Activated T-cell treated with anti-CD3 and anti-CD28 coated beads, Interleukin-2, amount 50 U/mL, for 24 hours (primary cell): Measurements from ENCODE around the gene SOD1.
"Not testable (repeated sequence)": the region's sequence is repeated elsewhere in the genome, so short reads cannot be mapped to it uniquely, and the experiment has no call there.

Source experiments
- DNase-seq: peaks from one replicate; pipeline ENCODE4 v3.0.0-alpha.2; 2020
- H3K27ac Mint-ChIP-seq: 2 replicates; pipeline ENCODE4 v1.8.0; 2020; ENCODE audit warnings: mild to moderate bottlenecking, mixed read lengths
- H3K27me3 Mint-ChIP-seq: 2 replicates; pipeline ENCODE4 v1.8.0; 2020; ENCODE audit warnings: mixed read lengths
- H3K36me3 Mint-ChIP-seq: 2 replicates; pipeline ENCODE4 v1.8.0; 2020; ENCODE audit warnings: low read depth, mixed read lengths
- H3K4me1 Mint-ChIP-seq: 2 replicates; pipeline ENCODE4 v1.8.0; 2020; ENCODE audit warnings: low read depth, mixed read lengths
- H3K4me3 Mint-ChIP-seq: 2 replicates; pipeline ENCODE4 v1.8.0; 2020; ENCODE audit warnings: mild to moderate bottlenecking, moderate library complexity, mixed read lengths
- H3K9me3 Mint-ChIP-seq: 2 replicates; pipeline ENCODE4 v1.8.0; 2020; ENCODE audit warnings: mixed read lengths

The SOD1 gene

DNA sequence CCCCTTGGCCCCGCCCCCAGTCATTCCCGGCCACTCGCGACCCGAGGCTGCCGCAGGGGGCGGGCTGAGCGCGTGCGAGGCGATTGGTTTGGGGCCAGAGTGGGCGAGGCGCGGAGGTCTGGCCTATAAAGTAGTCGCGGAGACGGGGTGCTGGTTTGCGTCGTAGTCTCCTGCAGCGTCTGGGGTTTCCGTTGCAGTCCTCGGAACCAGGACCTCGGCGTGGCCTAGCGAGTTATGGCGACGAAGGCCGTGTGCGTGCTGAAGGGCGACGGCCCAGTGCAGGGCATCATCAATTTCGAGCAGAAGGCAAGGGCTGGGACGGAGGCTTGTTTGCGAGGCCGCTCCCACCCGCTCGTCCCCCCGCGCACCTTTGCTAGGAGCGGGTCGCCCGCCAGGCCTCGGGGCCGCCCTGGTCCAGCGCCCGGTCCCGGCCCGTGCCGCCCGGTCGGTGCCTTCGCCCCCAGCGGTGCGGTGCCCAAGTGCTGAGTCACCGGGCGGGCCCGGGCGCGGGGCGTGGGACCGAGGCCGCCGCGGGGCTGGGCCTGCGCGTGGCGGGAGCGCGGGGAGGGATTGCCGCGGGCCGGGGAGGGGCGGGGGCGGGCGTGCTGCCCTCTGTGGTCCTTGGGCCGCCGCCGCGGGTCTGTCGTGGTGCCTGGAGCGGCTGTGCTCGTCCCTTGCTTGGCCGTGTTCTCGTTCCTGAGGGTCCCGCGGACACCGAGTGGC, at the start of gene SOD1:
SOD1 (plus strand) TSS at position 158 of the 723 bp plus-strand sequence; CDS start at position 235, 77 bp downstream.
- Mint-ChIP-seq H3K9me3 (peaks cover 2% of the 10 kb centered on the region), H3K4me1 (peaks cover 79% of the 10 kb centered on the region)

DNA sequence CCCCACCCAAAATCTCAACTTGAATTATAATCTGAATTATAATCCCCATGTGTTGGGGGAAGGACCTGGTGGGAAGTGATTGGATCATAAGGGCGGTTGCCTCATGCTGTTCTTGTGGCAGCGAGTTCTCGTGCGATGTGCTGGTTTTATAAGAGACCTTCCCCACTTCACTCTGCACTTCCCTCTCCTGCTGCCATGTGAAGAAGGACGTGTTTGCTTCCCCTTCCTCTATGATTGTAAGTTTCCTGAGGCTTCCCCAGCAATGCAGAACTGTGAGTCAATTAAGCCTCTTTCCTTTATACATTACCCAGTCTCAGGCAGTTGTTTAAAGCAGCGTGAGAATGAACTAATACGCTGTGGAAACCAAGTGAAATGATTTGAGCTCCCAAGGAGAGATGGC, 48.0 kb upstream of the SOD1 start:
- Mint-ChIP-seq H3K9me3 (peaks cover 8% of the 10 kb centered on the region), H3K27me3 (peaks cover 21% of the 10 kb centered on the region), H3K36me3 (no peaks in the 10 kb centered on the region), H3K4me3 (no peak overlapping the region), H3K27ac (no peak overlapping the region), H3K4me1 (peaks cover 2% of the 10 kb centered on the region)
- no peak for DNase-seq

More for the DNA sequence above, at the start of gene SOD1:
- Mint-ChIP-seq H3K36me3 (peaks cover 52% of the 10 kb centered on the region), H3K4me3 (peak within 1 kb of the TSS; percentile 96), H3K27ac (peak within 1 kb of the TSS; percentile 99), H3K27me3 (no peaks in the 10 kb centered on the region)
- peak; percentile 96 for DNase-seq

DNA sequence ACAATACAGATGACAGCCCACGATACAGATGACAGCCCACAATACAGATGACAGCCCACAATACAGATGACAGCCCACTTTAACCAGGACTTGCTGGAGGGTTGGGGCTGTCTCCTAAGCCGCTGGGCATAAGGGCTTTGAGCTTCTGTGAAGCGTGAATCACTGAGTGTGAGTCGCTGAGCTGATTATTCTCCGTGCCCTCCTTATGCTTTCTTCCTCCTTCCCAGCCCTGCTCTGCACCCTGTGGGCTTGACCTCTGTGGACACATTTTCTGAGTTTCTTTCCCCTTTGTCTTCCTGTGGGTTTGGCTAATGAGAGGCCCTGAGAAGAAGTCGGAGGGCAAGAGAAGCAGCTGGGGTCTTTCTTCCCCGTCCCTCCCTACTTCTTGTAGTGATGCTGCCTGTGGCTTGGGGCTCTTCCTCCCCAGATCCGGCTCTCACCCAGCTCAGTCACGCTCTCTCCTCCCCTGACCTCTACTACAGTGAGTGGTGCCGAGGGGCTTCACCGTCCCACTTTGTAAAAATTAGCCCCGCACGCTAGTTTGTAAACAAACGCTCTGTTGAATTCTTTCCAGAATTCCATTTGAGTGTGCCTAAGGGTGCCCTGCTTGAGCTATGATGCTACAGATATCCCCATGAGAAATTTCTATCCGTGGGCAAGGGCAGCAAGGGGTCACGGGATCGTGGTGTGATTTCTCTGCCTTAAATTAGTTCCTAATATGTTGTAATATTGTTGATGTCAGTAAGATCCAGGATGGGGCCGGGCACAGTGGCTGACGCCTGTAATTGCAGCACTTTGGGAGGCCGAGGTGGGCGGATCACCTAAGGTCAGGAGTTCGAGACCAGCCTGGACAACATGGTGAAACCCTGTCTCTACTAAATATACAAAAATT, 46.4 kb upstream of the SOD1 start:
- peaks cover 8% of the 10 kb centered on the region for H3K9me3 Mint-ChIP-seq
- no peak for DNase-seq
- peaks cover 2% of the 10 kb centered on the region for H3K4me1 Mint-ChIP-seq
- no peaks in the 10 kb centered on the region for H3K36me3 Mint-ChIP-seq
- no peak overlapping the region for H3K4me3 Mint-ChIP-seq
- peaks cover 21% of the 10 kb centered on the region for H3K27me3 Mint-ChIP-seq
- H3K27ac Mint-ChIP-seq, result no peak overlapping the region

DNA sequence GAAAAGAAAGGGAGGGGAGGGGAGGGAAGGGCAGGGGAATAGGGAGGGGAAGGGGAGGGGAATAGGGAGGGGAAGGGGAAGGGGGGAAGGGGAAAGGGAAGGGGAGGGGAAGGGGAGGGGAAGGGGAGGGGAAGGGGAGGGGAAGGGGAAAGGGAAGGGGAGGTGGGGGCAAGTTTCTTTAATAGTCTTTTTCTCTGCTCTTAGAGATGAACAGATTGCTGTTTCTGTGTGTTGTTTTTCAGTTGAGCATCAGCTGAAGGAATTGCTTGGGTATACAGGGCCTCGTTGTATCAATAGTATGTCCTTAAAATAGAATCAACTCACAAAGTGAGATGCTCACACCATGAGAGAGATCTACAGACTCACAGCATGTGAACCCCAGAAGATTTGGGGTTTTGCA, 44.8 kb upstream of the SOD1 start:
- H3K36me3 Mint-ChIP-seq, result no peaks in the 10 kb centered on the region
- peaks cover 21% of the 10 kb centered on the region for H3K27me3 Mint-ChIP-seq
- no peak overlapping the region for H3K27ac Mint-ChIP-seq
- no peak for DNase-seq
- H3K4me3 Mint-ChIP-seq, result no peak overlapping the region
- H3K4me1 Mint-ChIP-seq, result peaks cover 7% of the 10 kb centered on the region
- peaks cover 12% of the 10 kb centered on the region for H3K9me3 Mint-ChIP-seq

DNA sequence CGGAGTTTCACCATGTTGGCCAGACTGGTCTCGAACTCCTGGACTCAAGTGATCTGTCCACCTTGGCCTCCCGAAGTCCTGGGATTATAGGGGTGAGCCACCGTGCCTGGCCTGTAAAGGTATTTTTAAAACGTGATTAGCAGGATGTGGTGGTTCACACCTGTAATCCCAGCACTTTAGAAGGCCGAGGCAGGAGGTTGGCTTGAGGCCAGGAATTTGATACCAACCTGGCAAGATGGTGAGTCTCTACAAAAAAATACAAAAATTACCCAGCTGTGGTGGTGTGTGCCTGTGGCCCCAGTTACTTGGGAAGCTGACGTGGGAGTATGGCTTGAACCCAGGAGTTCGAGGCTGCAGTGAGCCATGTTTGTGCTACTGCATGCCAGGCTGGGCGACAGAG, 43.3 kb upstream of the SOD1 start:
- no peak for DNase-seq
- Mint-ChIP-seq H3K27ac (no peak overlapping the region), H3K4me3 (no peak overlapping the region), H3K36me3 (no peaks in the 10 kb centered on the region), H3K27me3 (peaks cover 15% of the 10 kb centered on the region), H3K9me3 (peaks cover 9% of the 10 kb centered on the region), H3K4me1 (peaks cover 7% of the 10 kb centered on the region)

DNA sequence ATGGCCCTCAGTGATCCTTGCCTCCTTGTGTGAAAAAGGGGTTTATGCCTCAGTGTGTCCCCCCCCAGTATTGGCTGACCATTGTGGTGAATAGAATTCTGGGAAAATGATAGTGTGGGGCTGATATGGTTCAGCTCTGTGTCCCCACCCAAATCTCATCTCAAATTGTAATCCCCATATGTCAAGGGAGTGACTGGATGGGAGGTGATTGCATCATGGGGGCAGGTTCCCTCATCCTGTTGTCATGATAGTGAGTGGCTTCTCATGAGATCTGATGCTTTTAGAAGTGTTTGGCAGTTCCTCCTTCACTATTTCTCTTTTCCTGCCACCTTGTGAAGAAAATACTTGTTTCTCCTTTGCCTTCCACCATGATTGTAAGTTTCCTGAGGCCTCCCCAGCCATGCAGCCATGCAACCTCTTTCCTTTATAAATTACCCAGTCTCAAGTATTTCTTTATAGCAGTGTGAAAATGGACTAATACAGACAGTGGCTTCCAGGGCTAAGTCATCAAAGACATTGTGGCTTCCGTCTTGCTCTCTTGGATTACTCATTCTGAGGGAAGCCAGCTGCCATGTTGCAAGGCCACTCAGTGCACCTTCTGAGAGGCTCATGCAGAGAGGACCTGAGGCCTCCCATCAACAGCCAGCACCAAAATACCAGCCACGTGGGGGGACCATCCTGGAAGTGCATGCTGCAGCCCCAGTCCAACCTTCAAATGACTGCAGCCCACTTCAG, 40.6 kb upstream of the SOD1 start:
- Mint-ChIP-seq H3K9me3 (peaks cover 3% of the 10 kb centered on the region), H3K4me3 (no peak overlapping the region), H3K27ac (no peak overlapping the region), H3K36me3 (no peaks in the 10 kb centered on the region), H3K27me3 (no peaks in the 10 kb centered on the region), H3K4me1 (peaks cover 11% of the 10 kb centered on the region)
- no peak for DNase-seq

DNA sequence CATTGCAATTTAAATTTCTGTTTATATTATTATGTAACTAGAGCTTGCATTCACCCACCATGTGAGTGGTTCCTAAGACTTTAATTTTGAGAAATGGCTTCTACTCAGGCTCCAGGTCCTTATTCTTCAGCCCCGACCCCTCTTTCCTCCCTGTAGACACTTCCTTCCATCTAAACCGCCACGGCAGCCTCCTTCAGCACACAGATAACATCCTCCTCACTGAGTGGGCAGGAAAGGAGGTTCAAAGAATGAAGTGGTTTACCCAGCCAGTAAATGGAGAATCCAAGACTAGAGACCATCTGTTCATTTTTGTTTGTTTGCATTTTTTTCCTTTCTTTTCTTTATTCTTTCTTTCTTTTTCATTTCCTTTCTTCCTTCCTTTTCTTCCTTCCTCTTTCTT, 37.1 kb upstream of the SOD1 start:
- H3K9me3 Mint-ChIP-seq, result peaks cover 3% of the 10 kb centered on the region
- no peak for DNase-seq
- H3K36me3 Mint-ChIP-seq, result no peaks in the 10 kb centered on the region
- peaks cover 11% of the 10 kb centered on the region for H3K4me1 Mint-ChIP-seq
- no peak overlapping the region for H3K27ac Mint-ChIP-seq
- H3K27me3 Mint-ChIP-seq, result no peaks in the 10 kb centered on the region
- H3K4me3 Mint-ChIP-seq, result no peak overlapping the region

DNA sequence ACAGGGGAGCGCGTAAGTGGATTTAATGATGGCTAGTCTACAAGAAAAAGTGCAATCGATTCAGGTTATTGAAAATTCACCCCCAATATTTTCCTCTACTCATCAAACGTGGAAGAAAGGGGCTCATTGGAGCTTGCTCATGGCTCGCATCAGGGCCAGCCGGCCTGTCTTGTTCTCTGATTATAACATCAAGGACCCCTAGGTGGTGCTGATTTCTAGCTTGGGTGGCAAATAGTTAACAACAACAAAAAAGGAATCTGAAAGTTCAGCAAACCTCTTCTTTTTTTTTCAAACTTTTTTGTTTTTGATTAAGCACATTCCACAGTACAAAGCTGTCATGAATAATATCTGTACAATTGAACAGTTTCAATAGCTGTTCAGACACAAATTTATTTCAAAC, 35.8 kb upstream of the SOD1 start:
- H3K27ac Mint-ChIP-seq, result no peak overlapping the region
- no peak overlapping the region for H3K4me3 Mint-ChIP-seq
- DNase-seq, result no peak
- H3K9me3 Mint-ChIP-seq, result peaks cover 3% of the 10 kb centered on the region
- H3K36me3 Mint-ChIP-seq, result no peaks in the 10 kb centered on the region
- no peaks in the 10 kb centered on the region for H3K27me3 Mint-ChIP-seq
- peaks cover 11% of the 10 kb centered on the region for H3K4me1 Mint-ChIP-seq

DNA sequence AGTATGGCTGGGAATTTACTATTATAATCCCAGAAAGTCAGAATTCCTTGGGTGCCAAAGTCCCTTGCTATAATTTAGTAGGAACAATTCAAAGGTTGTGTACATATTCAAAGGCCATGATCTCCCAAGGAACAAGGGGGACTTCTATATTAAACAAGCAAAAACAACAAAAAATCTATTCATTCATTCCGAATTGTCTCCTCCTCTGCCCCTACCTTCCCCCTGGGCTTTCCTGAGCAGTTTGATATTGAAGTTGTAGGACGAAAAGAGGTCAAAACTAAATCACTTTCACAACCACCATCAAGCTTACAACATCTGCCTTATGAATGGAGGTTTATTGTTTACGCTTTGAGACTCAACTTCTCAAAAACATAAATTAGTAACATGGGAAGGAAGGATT, 35.3 kb upstream of the SOD1 start:
- H3K9me3 Mint-ChIP-seq, result peaks cover 1% of the 10 kb centered on the region
- no peak overlapping the region for H3K27ac Mint-ChIP-seq
- no peaks in the 10 kb centered on the region for H3K36me3 Mint-ChIP-seq
- no peak for DNase-seq
- H3K4me1 Mint-ChIP-seq, result peaks cover 7% of the 10 kb centered on the region
- H3K4me3 Mint-ChIP-seq, result no peak overlapping the region
- no peaks in the 10 kb centered on the region for H3K27me3 Mint-ChIP-seq

DNA sequence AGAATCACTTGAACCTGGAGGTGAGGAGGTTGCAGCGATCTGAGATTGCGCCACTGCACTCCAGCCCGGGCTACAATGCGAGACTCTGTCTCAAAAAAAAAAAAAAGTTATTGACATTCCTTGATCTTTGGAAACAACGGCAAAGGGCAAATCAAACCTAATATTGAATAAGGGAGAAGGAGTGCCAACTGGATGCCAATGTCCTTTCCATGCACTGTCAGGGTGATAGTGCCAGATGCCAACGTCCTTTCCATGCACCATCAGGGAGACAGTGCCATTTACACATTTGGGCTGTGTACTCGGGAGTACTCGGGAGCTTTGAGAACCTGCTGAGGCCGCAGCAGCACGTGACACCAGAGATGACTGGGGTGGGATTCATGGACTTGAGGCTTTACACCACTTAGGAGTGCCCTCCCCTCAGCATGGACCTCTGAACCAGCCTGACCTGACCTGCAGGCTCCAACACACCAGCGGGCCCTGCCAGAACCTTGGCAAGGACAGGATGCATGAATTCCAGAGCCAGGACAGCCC, 34.5 kb upstream of the SOD1 start:
- Mint-ChIP-seq H3K4me3 (no peak overlapping the region), H3K27me3 (no peaks in the 10 kb centered on the region), H3K9me3 (no peaks in the 10 kb centered on the region)

DNA sequence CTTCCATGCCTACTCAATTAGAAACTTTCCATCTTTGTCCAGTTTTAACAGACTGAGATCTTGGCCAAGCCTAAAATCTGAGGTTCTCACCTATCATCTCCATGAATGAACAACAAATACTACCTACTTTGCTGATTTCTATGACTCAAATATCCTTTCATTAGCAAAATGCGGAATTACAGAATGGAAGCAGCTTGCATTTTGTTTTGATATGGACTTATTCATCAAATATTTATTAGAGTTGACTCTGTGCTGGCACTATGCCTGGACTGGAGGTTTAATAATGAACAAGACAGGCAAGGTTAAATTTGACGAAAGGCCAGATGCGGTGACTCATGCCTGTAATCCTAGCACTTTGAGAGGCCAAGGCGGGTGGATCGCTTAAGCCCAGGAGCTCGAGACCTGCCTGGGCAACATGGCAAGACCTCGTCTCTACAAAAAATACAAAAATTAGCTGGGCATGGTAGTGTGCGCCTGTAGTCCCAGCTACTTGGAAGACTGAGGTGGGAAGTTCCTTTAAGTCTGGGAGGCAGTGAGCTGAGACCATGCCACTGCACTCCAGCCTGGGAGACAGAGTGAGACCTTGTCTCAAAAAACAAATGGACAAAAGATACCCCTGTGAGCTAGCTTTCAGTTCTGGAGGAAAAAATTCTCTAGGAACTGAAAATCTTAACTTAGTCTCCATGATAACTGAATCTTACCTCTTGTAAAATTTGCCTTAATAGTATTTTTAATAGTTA, 29.4 kb upstream of the SOD1 start:
- Mint-ChIP-seq H3K9me3 (peaks cover 3% of the 10 kb centered on the region), H3K36me3 (no peaks in the 10 kb centered on the region), H3K27me3 (no peaks in the 10 kb centered on the region), H3K4me3 (no peak overlapping the region), H3K27ac (no peak overlapping the region), H3K4me1 (no peaks in the 10 kb centered on the region)
- no peak for DNase-seq

More for the DNA sequence above, 34.5 kb upstream of the SOD1 start:
- Mint-ChIP-seq H3K4me1 (peaks cover 7% of the 10 kb centered on the region), H3K36me3 (no peaks in the 10 kb centered on the region), H3K27ac (no peak overlapping the region)
- DNase-seq, result no peak

DNA sequence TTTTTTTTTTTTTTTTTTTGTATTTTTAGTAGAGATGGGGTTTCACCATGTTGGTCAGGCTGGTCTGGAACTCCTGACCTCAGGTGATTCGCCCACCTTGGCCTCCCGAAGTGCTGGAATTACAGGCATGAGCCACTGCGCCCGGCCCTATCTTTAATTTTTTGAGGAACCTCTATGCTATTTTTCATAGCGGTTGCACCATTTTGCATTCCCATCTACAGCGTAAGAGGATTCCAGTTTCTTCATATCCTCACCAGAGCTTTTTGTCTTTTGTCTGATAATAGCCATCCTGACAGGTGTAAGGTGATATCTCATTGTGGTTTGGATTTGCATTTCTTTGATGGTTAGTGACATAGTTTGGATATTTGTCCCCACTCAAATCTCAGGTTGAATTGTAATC, 27.6 kb upstream of the SOD1 start:
- not testable (repeated sequence) for H3K9me3 Mint-ChIP-seq, H3K36me3 Mint-ChIP-seq, DNase-seq, H3K27me3 Mint-ChIP-seq, H3K27ac Mint-ChIP-seq, H3K4me3 Mint-ChIP-seq, H3K4me1 Mint-ChIP-seq

DNA sequence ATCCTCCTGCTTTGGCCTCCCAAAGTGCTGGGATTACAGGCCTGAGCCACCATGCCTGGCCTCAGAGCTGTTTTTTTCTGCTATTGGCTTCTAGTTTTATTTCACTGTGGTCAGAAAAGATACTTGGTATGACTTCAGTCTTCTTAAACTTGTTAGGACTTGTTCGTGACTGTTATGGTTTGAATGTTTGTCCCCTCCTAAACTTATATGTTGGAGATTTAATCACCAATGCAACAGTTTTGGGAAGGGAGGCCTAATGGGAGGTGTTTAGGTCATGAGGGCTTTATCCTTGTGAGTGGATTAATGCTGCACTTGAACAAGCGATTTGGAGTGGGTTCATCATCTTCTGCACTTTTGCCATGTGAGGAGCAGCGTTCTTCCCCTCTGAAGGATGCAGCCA, 24.5 kb upstream of the SOD1 start:
- Mint-ChIP-seq H3K4me3 (no peak overlapping the region), H3K9me3 (peaks cover 9% of the 10 kb centered on the region), H3K4me1 (no peaks in the 10 kb centered on the region), H3K36me3 (no peaks in the 10 kb centered on the region), H3K27me3 (no peaks in the 10 kb centered on the region), H3K27ac (no peak overlapping the region)
- no peak for DNase-seq

DNA sequence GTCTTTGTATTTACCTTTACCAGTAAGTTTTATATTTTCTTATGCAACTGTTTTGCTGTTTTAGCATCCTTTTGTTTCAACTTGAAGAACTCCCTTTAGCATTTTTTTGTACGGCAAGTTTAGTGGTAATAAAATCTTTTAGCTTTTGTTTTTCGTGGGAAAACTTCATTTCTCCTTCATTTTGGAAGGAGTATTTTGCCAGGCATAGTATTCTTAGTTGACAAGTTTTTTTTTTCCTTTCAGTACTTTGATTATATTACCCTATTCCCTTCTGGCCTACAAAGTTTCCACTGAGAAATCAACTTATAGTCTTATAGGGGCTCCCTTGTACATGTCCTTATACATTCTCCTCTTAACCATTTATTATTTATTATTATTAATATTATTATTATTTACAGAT, 22.6 kb upstream of the SOD1 start:
- Mint-ChIP-seq H3K27me3 (no peaks in the 10 kb centered on the region), H3K4me3 (no peak overlapping the region), H3K9me3 (peaks cover 6% of the 10 kb centered on the region), H3K4me1 (no peaks in the 10 kb centered on the region), H3K36me3 (no peaks in the 10 kb centered on the region), H3K27ac (no peak overlapping the region)
- DNase-seq, result no peak
